Adipose tissue (tissue), 3 donors: ENCODE measurements around the gene DNAJC3. TPM values are rescaled to one million over a fixed set of nuclear protein-coding genes. Genes with fewer than 3 reads are reported as not detected.
"Not testable (repeated sequence)": the region's sequence is repeated elsewhere in the genome, so short reads cannot be mapped to it uniquely, and the experiment has no call there.

Experiments
- H3K27ac ChIP-seq: one replicate; pipeline ENCODE4 v1.5.1; 2013; ENCODE audit warnings: low read depth, low read length
- WGBS, 3 donors: extraction: QIAGEN DNeasy Blood & Tissue Kit; methylation state at CpG; one replicate each; pipeline ENCODE4 v1.1.7; 2013; 5-methylcytosine and 5-hydroxymethylcytosine counted together
- polyA plus RNA-seq, 3 donors: library from polyadenylated mRNA; stranded (reverse); fragments of 200-250 nt; gene quantifications; one replicate each; pipeline ENCODE4 v1.2.3, GENCODE V29; 2013
- donor health status: healthy with polysubstance abuse.
- donor health status: Bipolar disorder and iron deficiency.
- donor health status: healthy.

Gene DNAJC3
- polyA plus RNA-seq, 3 donors: 10.0 to 19.1 (median 12.0) TPM

DNA sequence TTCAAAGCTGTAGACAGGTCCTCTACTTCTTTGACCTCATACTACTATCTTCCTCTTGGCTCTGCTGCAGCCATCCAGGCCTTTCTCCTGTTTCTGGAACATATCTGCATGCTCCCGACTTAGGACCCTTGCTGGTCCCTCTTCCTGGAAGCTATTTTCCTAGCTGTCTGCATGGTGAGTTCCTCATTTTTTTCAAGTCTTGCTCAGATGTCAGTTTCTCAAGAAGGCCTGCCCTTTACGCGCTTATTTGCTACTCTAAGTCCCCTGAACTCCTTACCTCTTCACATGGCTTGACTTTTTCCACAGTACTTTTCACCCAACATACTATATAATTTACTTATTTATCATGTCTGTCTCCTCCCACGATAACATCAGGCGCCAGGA is 31.4 kb downstream of the DNAJC3 start:
- WGBS, 3 donors: 72 to 85% (median 74%) methylated on average over 5 of the region's 5 CpGs
- H3K27ac ChIP-seq: no peak overlapping the region

DNA sequence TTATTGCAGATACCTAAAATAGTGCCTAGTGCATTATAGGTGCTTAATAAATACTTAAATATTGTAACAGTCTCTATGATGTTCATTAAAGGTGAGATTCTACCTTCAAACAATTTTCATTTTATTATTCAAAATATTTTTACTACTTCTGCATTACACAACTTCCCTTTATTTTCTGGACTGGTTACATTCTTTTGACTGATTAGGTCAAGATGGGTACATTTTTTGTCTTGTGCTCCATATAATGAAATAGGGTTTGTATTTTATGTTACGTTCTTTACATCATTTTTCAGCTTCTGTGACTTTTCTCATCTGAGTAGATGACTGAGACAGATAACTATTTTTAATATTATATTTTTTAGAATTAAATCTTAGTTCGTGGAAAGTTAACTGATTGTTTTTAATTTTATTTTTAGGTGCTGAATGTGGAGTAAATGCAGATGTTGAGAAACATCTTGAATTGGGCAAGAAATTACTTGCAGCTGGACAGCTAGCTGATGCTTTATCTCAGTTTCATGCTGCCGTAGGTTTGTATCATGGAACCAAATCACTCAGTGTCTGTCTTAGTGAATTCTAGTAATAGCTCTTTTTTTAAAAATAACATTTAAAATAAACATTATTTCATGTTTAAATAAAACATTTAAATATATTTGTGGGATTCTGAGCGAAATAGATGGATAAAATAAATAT is 32.0 kb downstream of the DNAJC3 start:
- no peak overlapping the region for H3K27ac ChIP-seq
- 66 to 76% (median 70%) methylated on average over 4 of the region's 4 CpGs for WGBS, 3 donors

DNA sequence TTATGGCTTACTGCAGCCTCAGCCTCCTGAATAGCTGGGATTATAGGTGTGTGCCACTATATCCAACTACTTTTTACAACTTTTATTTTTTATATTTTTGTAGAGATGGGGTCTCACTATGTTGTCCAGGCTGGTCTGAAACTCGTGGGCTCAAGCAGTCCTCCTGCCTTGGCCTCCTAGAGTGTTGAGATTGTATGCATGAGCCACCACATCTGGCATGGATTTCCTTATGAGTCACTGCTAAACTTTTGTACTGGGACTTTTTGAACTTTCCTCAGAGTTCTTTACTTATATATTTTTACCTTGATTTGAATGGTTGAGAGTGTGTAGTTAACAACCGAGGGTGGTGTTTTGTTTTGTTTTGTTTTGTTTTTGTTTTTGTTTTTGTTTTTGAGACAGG is 33.4 kb downstream of the DNAJC3 start:
- WGBS, 3 donors: 89 to 96% (median 91%) methylated on average over 2 of the region's 2 CpGs
- no peak overlapping the region for H3K27ac ChIP-seq

DNA sequence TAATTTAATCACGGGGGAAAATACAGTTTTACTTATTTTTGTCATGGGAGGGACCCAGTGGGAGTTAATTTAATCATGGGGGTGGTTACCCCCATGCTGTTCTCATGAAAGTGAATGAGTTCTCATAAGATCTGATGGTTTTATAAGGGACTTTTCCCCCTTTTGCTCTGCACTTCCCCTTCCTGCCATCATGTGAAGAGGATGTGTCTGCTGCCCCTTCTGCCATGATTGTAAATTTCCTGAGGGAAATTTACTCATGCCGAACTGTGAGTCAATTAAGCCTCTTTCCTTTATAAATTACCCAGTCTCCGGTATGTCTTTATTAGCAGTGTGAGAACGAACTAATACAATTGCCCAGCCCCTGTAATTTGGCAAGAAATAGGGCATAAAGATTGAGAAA is 35.9 kb downstream of the DNAJC3 start:
- WGBS, 3 donors: 59 to 96% (median 71%) methylated on average over 4 of the region's 4 CpGs
- H3K27ac ChIP-seq: not testable (repeated sequence)

DNA sequence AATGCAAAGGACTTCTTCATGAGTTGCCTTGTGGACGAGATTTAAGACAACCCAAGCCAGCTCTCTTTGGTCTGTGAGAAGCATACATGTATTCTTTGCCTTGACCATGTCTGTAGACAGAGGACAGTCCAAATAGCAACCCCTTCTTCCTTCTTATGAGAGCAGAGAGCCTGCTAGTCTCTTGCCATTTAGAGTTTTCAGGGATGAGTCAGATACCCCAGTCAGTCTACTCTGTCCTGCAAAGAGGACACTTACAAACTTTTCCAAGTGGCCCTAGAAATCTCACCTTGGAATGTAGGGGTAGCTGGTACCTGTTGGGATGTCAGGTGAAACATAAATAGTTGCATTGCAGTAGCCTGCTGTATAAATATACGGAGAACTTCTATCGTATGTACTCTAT is 36.7 kb downstream of the DNAJC3 start:
- WGBS, 3 donors: 95 to 100% (median 97%) methylated on average over 3 of the region's 3 CpGs
- H3K27ac ChIP-seq: no peak overlapping the region

DNA sequence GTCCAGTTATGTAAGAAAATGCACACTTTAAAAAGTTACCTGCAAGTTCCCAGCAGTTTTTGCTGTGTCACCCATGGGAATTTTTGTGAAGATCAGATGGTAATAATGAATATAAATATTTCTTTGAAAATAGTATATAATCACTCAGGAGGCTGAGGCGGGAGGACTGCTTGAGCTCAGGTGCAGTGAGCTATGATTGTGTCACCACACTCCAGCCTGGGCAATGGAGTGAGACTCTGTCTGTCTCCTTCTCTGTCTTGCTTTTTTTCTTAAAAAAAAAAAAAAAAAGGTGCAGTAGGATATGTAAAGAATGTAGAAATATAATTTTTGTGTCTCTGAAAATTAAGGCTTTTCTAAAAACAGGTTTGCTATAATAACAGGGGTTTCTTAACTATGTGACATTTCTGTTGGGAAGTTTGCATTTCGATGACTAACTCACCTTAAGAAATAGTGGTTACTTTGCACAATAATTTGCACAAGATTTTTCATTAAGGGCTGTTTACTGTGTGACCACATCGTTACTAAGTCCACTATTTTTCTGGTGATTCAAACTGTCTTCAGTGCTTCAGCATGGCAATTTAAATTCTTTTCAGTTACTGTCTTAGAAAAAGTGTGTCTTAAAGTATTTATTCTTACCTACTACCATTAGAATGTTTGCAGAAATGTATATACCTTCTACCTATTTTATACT is 37.3 kb downstream of the DNAJC3 start:
- 64 to 92% (median 69%) methylated on average over 3 of the region's 3 CpGs for WGBS, 3 donors
- H3K27ac ChIP-seq: no peak overlapping the region

DNA sequence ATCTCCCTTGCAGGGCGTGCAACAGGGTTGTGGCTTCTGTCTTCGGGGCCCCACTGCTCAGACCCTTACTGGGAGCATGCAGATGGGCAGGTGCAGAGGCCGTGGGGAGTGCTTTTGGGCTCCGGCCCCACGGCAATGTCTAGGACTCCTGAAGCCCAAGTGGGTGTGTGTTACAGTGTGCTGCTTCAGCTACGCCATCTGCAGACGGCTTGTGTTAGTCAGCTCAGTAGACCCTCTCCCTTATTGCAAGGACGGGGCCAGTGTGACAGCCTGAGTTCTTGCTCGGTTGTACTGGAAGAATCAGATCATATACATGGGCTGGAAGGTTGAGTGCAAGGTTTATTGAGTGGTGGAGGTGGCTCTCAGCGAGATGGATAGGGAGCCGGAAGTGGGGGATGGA is 39.3 kb downstream of the DNAJC3 start:
- H3K27ac ChIP-seq: no peak overlapping the region
- WGBS, 3 donors: 94 to 97% (median 96%) methylated on average over 11 of the region's 11 CpGs

DNA sequence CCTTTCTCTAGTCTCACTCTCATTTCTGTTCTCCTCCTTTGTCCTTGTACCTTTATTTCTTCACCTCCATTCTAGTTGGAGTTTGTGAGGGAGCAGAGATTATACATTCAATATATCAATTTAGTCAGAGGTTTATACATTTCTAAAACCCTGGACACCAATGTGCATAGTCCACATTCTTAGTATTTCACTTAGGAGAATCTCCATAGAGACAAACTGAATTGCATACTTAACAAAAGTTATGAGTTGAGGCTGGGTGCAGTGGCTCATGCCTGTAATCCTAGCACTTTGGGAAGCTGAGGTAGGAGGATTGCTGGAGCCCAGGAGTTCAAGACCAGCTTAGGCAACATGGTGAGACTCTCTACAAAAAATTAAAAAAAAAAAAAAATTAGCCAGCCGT is 45.3 kb downstream of the DNAJC3 start:
- H3K27ac ChIP-seq: no peak overlapping the region
- WGBS, 3 donors: 88 to 92% (median 89%) methylated on average over 1 of the region's 1 CpG

DNA sequence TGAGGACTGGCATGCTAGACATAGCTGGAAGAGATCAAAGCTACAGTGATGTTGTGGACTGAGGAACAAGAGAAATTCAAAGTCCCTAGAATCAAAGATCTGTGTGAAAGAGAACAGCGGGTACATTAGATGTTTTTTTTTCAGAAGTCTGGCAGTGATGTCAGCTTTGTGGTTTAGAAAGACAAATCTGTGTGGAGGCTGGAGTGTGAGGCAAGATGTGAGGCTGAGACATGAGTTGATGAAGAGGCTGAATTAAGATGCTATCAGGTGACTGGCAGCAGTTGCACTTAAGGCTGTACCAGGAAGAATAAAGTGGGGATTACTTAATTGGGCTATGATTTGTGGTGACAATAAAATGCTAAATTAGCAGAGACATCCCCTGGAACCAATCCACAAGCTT is 46.5 kb downstream of the DNAJC3 start:
- 77 to 96% (median 86%) methylated on average over 1 of the region's 1 CpG for WGBS, 3 donors

DNA sequence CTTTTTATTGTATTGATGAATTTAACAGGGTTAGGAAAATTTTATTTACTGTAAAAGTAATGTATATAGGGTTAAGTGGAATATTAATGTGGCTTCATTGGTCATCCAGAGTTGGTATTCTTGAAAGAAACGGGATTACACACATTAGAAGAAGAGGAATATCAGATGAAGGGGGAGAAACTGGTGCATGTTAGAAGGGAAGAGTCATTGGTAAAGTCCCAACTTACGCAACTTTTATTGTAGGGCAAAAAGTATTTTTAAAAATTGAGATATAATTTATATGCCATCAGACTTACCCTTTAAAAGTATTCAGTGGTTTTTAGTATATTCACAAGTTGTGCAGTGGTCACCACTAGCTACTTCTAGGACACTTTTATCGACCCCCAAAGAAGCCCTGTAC is 47.3 kb downstream of the DNAJC3 start:
- 95 to 96% (median 95%) methylated on average over 3 of the region's 3 CpGs for WGBS, 3 donors

More for the DNA sequence above, 46.5 kb downstream of the DNAJC3 start:
- no peak overlapping the region for H3K27ac ChIP-seq

DNA sequence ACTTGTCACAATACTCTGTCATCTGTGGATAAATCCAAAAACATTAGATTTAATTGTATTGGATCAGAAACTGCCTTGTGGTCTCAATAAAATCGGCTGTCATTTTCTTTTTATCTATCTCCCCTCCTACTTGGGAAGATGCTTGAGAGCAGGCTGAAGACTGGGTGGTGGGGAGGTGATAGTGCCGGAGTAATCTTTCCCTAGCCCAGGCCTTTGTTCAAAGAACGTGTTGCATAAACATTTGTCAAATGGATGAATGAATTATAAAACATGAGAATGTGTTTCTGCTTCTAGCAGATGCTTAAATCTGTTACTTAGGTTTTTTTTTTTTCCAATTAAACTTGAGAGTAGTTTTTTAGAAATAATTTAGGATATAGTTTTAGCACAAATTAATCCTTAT is 49.9 kb downstream of the DNAJC3 start:
- no peak overlapping the region for H3K27ac ChIP-seq
- 75 to 83% (median 80%) methylated on average over 3 of the region's 3 CpGs for WGBS, 3 donors

More for the DNA sequence above, 47.3 kb downstream of the DNAJC3 start:
- H3K27ac ChIP-seq: no peak overlapping the region

DNA sequence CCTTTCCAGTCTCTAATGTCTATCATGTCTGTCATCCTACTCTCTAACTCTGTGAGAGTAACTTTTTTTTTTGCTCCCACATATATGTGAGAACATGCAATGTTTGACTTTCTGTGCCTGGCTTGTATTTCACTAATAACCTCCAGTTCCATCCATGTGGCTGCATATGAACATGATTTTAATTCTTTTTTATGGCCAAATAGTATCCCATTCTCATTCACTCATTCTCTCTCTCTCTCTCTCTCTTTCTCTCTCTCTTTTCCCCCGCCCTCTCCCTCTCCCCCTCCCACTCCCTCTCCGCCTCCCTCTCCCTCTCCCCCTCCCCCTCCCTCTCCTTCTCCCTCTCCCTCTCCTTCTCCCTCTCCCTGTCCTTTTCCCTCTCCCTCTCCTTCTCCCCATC is 52.0 kb downstream of the DNAJC3 start:
- H3K27ac ChIP-seq: no peak overlapping the region
- 37 to 90% (median 42%) methylated on average over 2 of the region's 2 CpGs for WGBS, 3 donors

DNA sequence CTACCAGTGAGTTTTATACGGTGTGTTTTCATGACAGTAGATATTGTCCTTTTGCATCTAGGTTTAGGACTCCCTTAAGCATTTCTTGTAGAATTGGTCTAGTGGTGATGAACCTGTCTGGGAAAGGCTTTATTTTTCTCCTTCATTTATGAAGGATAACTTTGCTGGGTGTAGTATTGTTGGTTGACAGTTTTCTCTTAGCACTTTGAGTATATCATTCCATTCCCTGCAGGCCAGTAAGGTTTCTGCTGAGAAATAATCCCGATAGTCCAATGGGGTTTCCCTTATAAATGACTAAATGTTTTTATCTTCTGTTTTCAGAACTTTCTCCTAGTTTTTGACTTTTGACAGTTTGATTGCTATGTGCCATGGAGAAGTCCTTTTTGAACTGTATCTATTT is 57.2 kb downstream of the DNAJC3 start:
- whole genome bisulfite sequencing, 3 donors: 93 to 98% (median 97%) methylated on average over 2 of the region's 2 CpGs
- H3K27ac ChIP-seq: no peak overlapping the region

DNA sequence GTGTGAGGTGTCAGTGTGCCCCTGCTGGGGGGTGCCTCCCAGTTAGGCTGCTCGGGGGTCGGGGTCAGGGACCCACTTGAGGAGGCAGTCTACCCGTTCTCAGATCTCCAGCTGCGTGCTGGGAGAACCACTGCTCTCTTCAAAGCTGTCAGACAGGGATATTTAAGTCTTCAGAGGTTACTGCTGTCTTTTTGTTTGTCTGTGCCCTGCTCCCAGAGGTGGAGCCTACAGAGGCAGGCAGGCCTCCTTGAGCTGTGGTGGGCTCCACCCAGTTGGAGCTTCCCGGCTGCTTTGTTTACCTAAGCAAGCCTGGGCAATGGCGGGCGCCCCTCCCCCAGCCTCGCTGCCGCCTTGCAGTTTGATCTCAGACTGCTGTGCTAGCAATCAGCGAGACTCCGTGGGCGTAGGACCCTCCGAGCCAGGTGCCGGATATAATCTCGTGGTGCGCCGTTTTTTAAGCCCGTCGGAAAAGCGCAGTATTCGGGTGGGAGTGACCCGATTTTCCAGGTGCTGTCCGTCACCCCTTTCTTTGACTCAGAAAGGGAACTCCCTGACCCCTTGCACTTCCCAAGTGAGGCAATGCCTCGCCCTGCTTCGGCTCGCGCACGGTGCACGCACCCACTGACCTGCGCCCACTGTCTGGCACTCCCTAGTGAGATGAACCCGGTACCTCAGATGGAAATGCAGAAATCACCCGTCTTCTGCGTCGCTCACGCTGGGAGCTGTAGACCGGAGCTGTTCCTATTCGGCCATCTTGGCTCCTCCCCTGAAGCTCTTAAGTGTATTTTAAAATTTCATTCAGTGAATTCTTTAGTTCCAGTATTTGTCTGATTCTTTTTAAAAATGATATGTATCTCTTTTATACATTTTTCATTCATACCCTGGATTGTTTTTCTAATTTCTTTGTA is 63.4 kb downstream of the DNAJC3 start:
- WGBS, 3 donors: 88 to 97% (median 94%) methylated on average over 8 to 10 of the region's 37 CpGs
- not testable (repeated sequence) for H3K27ac ChIP-seq

DNA sequence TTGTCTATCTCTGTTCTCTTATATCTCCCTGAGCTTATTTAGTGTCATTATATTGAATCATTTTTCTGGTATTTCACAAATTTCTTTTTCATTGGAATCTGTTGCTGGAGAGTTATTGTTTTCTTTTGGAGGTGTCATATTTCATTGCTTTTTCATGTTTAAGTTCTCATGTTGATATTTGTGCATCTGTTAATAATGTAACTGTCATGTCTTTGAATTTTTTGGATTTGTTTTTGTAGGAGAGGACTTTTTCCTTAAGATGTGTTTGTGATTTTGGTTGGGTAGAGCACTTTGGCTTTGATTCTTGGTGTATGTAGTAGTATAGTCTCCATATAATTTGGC is 64.0 kb downstream of the DNAJC3 start:
- H3K27ac ChIP-seq: no peak overlapping the region

DNA sequence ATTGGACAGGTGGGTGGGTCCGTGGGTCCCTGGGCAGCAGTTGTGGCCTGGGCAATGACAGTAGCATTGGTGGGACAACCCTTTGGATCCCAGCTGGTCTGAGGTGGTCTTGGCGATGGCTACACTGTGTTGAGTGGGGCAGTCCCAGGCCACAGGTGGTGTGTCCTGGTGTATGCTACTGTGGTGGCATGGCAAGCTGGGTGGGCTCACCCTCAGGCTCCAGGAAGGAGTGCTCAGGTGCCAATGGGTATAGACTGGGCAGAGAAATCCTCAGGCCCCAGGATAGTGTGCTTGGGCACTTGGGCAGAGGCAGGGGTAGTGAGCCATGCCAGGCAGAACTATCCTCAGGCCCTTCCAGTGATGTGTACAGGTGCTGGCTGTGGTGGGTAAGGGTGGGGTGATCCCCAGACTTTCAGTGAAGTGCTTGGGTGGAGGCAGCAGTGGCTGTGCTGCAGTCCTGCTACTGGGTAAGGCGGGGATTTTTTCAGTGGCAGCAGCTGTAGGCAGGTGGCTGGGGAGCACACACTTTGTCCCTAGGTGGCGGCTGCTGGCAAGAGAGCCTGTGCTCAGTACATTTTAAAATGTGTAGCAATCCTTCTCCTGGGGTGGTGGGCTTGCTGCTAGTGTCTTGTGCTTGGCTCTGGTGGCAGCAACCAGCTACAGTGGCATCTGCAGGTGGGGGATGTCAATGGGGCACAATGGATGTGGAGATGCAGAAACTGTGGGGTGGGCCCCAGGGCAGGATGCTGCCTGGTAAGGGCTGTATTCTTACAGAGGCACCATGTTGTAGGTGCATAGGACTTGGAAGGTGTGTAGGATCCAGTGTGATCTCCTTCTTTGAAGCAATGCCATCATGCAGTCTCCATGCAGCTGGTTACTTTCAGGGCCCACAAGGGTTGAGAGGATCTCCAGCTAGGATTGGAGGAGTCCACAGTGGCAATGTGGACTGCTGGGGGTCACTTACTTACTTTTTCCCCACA is 64.9 kb downstream of the DNAJC3 start:
- WGBS, 3 donors: 98% methylated on average over 4 of the region's 4 CpGs
- no peak overlapping the region for H3K27ac ChIP-seq

DNA sequence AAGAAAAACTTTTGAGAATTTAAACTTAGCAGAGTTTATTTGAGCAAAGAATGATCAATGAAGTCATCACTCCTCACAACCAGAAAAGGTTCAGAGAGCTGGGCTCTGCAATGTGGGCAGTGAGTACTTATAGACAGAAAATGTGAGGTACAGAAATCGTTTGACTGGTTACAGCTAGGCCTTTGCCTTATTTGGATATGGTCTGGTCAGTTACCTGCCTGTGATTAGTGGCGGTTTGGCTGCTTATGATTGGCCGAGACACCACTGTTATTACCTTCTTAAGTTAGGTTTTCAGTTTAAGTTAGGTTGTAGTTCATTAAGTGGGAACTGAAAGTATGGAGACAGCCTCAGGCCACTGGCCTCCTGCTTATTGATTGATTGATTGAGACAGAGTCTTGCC is 66.3 kb downstream of the DNAJC3 start:
- 85 to 94% (median 92%) methylated on average over 3 of the region's 3 CpGs for WGBS, 3 donors

DNA sequence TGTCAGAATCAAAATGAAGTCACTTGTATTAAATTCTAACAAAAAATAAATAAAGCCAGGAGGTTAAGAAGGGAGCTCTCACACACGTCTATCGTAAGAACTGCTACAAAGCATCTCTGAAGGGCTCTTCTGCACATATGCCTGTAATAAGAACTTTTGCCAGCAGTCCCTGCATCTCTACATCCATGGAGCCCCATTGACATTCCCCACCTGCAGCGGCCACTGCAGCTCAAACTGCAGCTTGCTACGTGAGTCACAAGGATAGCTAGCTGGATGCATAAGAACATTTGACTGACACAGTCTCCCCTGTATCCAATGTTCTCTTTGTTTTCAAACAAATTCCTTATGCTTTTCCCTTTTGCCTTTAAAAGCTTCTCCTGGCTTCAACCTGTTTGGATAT is 68.3 kb downstream of the DNAJC3 start:
- H3K27ac ChIP-seq: no peak overlapping the region
- WGBS, 3 donors: 67 to 96% (median 91%) methylated on average over 4 of the region's 4 CpGs

More for the DNA sequence above, 66.3 kb downstream of the DNAJC3 start:
- H3K27ac ChIP-seq: no peak overlapping the region
